Measurements from ENCODE around the gene PARD3.

DNA sequence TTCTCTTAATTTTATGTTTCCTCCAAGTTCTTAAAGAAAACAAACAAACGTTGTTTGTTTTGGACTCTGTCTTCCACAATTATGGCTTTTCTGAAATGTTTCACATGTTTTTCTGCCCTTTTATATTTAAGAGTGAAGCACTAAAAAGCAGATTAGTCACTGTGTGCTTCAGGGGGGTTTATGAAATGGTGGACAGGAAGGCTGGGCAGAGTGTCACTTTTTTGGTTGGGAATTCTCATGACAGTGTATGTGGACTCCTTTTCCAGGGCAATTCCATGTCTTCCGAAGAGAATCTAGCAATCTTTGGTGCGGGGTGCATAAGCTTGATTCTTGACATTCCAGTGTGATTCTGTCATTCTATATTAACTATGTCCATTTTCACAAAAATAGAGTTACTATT, 669.4 kb downstream of the PARD3 start:
- TF ChIP-seq, protein P1, sequence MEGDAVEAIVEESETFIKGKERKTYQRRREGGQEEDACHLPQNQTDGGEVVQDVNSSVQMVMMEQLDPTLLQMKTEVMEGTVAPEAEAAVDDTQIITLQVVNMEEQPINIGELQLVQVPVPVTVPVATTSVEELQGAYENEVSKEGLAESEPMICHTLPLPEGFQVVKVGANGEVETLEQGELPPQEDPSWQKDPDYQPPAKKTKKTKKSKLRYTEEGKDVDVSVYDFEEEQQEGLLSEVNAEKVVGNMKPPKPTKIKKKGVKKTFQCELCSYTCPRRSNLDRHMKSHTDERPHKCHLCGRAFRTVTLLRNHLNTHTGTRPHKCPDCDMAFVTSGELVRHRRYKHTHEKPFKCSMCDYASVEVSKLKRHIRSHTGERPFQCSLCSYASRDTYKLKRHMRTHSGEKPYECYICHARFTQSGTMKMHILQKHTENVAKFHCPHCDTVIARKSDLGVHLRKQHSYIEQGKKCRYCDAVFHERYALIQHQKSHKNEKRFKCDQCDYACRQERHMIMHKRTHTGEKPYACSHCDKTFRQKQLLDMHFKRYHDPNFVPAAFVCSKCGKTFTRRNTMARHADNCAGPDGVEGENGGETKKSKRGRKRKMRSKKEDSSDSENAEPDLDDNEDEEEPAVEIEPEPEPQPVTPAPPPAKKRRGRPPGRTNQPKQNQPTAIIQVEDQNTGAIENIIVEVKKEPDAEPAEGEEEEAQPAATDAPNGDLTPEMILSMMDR (IDR thresholded peaks at IDR 0.05; ENCODE audit: poor library complexity), result no peak
- no peak for TF ChIP-seq EZH2 (IDR thresholded peaks at IDR 0.05; ENCODE audit: borderline replicate concordance)
